Measurements from ENCODE around the gene MFRP.

Gene MFRP

GRCh38 chr11:119373059-119373920 lies 26.8 kb upstream of the MFRP start:
- H3K4me3 ChIP-seq (ENCODE audit: low read depth, low read length), result no peak overlapping the region
- DNase-seq (ENCODE audit: low read depth, low spot score), result no peak
- in situ Hi-C loops (cut with HindIII; ENCODE audit: low sequenced_read_pairs), result no loop called here
- no peak for TF ChIP-seq CTCF (IDR thresholded peaks at IDR 0.05; ENCODE audit: low read depth, low read length)

- no peak for DNase-seq (ENCODE audit: low read depth, low spot score)
Measured at GRCh38 chr11:119372260-119373058, 26.0 kb upstream of the MFRP start.

GRCh38 chr11:119371778-119372182 lies 25.3 kb upstream of the MFRP start:
- TF ChIP-seq CTCF (IDR thresholded peaks at IDR 0.05; ENCODE audit: low read depth, low read length), result no peak
- DNase-seq (ENCODE audit: low read depth, low spot score), result no peak
- in situ Hi-C loops (cut with HindIII; ENCODE audit: low sequenced_read_pairs), result no loop called here
- no peak overlapping the region for H3K4me3 ChIP-seq (ENCODE audit: low read depth, low read length)

More at GRCh38 chr11:119372260-119373058, 26.0 kb upstream of the MFRP start:
- H3K4me3 ChIP-seq (ENCODE audit: low read depth, low read length), result no peak overlapping the region
- in situ Hi-C loops (cut with HindIII; ENCODE audit: low sequenced_read_pairs), result no loop called here
- TF ChIP-seq CTCF (IDR thresholded peaks at IDR 0.05; ENCODE audit: low read depth, low read length), result no peak

GRCh38 chr11:119371067-119371601 lies 24.6 kb upstream of the MFRP start:
- in situ Hi-C loops (cut with HindIII; ENCODE audit: low sequenced_read_pairs), result no loop called here
- no peak for TF ChIP-seq CTCF (IDR thresholded peaks at IDR 0.05; ENCODE audit: low read depth, low read length)
- no peak for DNase-seq (ENCODE audit: low read depth, low spot score)
- no peak overlapping the region for H3K4me3 ChIP-seq (ENCODE audit: low read depth, low read length)

DNA sequence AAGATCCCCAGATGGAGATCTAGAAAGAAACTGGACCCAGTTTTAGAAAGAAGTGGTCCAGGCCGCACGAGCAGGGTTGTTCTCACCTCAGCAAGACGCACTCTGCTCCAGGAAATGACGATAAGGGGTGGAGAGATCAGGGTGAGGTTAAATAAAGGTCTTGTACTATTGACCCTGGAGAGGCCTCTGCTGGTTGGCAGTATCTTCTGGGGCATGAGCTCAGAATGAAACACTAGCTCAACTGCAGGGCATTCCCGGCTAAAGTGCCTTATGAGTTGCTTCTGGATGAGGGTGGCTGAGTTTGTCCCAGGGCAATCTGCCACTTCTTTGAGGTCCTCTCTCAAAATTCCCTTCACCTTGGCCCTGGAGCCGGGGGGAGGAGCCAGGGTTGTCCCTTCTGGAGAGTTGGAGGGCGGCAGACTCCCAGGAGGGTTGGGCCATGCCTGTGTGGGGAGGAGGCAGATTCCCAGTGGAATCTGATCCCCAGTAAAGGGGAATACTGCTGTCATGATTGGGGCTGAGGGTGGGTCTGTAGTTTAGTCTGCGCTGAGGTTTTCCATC lies 24.1 kb upstream of the MFRP start:
- in situ Hi-C loops (cut with HindIII; ENCODE audit: low sequenced_read_pairs), result no loop called here
- no peak for TF ChIP-seq CTCF (IDR thresholded peaks at IDR 0.05; ENCODE audit: low read depth, low read length)
- no peak for DNase-seq (ENCODE audit: low read depth, low spot score)
- H3K4me3 ChIP-seq (ENCODE audit: low read depth, low read length), result no peak overlapping the region
